Motor neuron (in vitro differentiated cells): ENCODE measurements around the gene ZFP36L1. TPM values are rescaled to one million over a fixed set of nuclear protein-coding genes. Genes with fewer than 3 reads are reported as not detected.
"Not testable (repeated sequence)": the region's sequence is repeated elsewhere in the genome, so short reads cannot be mapped to it uniquely, and the experiment has no call there.

Experiments
- ATAC-seq, 8 experiments: fragments of 200-7000 bp; cut with Tn5 transposase; replicated peaks in 6 of 8; 2 replicates each; pipeline ENCODE4 v1.8.0; 2021; ENCODE audit warnings: mild to moderate bottlenecking in 8 of 8, moderate library complexity in 8 of 8
- H3K27ac ChIP-seq, 2 donors: fragments of 250-450 bp; sonication (Bioruptor Pico); 2 replicates each; pipeline ENCODE4 v1.9.0; 2021; ENCODE audit warnings: antibody characterized with exemption in 2 of 2, mild to moderate bottlenecking in 2 of 2, moderate library complexity in 1 of 2
- H3K4me1 ChIP-seq, 2 donors: fragments of 250-450 bp; sonication (Bioruptor Pico); replicated peaks in 1 of 2; 2 replicates each; pipeline ENCODE4 v1.6.1; 2021; ENCODE audit warnings: antibody characterized with exemption in 2 of 2, mild to moderate bottlenecking in 2 of 2, moderate library complexity in 1 of 2
- H3K4me3 ChIP-seq, 5 donors: fragments of 250-450 bp; sonication (Bioruptor Pico); 2 replicates each; pipeline ENCODE4 v1.9.0; 2021; ENCODE audit warnings: antibody characterized with exemption in 5 of 5, mild to moderate bottlenecking in 5 of 5, moderate library complexity in 4 of 5
- WGBS, 10 experiments: fragments of 450-650 bp; shearing (Covaris generic); methylation state at CpG; one replicate each; pipeline ENCODE4 v1.0.0; 2022; 5-methylcytosine and 5-hydroxymethylcytosine counted together
- in situ Hi-C, 9 experiments: fragments of 400-800 bp; cut with MboI; loops; one replicate each; pipeline ENCODE4 v1.15.0; 2021; ENCODE audit warnings: low sequenced_read_pairs in 9 of 9, low pct_unique_long_range_greater_than_20kb in 2 of 9; ENCODE audit not compliant: unreplicated experiment in 9 of 9
- total RNA-seq, 8 experiments: library from RNA; unstranded; fragments of 300-600 nt; gene quantifications; 2 replicates each; pipeline versions ENCODE4 v1.2.3 to v1.2.4, GENCODE V29; 2022

Gene ZFP36L1
- total RNA-seq, 8 experiments from 2014 or later, result 16.5 to 47.8 (median 29.7) TPM

DNA sequence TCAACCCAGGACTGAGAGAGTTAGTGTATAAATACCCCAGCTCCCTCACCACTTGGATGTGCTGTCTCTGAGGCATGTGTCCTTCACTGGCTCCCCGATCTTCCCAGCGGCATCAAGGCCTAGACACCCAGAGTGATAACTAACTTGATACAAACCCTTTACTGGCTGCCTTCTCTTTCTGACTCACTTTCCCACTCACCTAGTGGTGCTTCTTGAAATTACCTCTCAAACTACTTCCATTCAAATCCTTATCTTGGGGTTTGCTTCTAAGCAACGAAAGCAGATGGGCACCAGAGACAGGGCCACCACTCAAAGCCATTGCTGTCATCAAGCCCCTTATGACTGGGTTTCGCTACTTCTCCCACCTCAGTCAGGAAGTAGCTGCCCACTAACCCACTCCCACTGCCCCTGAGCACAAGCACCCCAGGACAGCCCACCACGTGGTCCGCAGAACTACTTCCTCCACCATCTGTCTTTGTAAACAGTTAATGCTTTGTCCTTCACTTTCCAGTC lies 17.2 kb downstream of the ZFP36L1 start:
- WGBS, 10 experiments, result 70 to 100% (median 85%) methylated on average over 1 to 6 of the region's 6 CpGs; no CpG with 5 or more reads in 1 of the 10 experiments
- Histone ChIP-seq H3K4me1 (peaks cover 17% of the 10 kb centered on the region in 2 donors), H3K27ac (no peak overlapping the region), H3K4me3 (no peak overlapping the region)
- in situ Hi-C loops, result loop anchor here in 3 of 9 experiments (25.0 kb wide), 3 partner anchors 238 to 538 kb away; no protein-coding TSS in a partner anchor
- no peak for ATAC-seq

GRCh38 chr14:68774771-68775613 lies 17.9 kb downstream of the ZFP36L1 start:
- ATAC-seq, result peak in 4 of 8 experiments; percentile 20 to 99 (median 98)
- Histone ChIP-seq H3K27ac (no peak overlapping the region), H3K4me1 (peaks cover 11% of the 10 kb centered on the region in 2 donors), H3K4me3 (no peak overlapping the region)
- WGBS, 10 experiments, result 60 to 97% (median 81%) methylated on average over 1 to 4 of the region's 4 CpGs; no CpG with 5 or more reads in 4 of the 10 experiments
- in situ Hi-C loops, result loop anchor here in 3 of 9 experiments (25.0 kb wide), 3 partner anchors 238 to 538 kb away; no protein-coding TSS in a partner anchor

DNA sequence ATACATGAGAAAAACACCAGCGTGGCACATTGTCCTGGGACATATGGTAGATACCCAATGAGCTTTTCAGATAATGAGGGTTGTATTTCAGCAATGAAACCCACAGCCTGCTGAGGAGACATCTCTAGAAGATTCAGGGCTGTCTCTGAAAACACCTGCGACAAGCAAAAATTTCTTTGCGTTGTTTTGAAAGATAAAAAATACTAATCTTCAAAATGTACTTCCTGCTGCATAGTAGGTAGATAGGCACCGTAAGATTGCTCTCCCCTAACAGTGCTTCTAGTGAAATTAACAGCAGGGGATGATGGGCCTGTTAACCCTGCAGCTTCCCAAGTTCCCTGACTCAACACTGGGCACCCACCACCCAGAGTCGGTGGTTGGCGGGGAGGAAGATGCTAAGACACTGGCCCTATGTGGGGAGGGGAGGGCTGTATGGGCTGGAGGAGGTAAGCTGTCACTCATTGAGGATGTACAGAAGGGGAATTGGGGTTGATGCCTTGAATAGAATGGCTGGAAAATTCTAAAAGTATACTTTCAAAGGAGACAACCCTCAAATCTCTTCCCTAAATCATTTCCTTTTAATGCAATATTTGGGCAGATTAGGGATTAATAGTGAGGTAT lies 20.0 kb downstream of the ZFP36L1 start:
- in situ Hi-C loops, result no loop called here
- Histone ChIP-seq H3K27ac (no peak overlapping the region), H3K4me1 (no peaks in the 10 kb centered on the region), H3K4me3 (no peak overlapping the region)
- no peak for ATAC-seq
- WGBS, 10 experiments, result 58 to 100% (median 95%) methylated on average over 2 to 5 of the region's 6 CpGs; no CpG with 5 or more reads in 2 of the 10 experiments

- H3K4me1 ChIP-seq, result no peaks in the 10 kb centered on the region
- in situ Hi-C loops, result no loop called here
- 81 to 100% (median 87%) methylated on average over 2 to 9 of the region's 10 CpGs; no CpG with 5 or more reads in 3 of the 10 experiments for WGBS, 10 experiments
- H3K27ac ChIP-seq, result no peak overlapping the region
- H3K4me3 ChIP-seq, result no peak overlapping the region
- ATAC-seq, result peak in 5 of 8 experiments; percentile 25 to 58 (median 44)
Observed at GRCh38 chr14:68771631-68772030, 21.2 kb downstream of the ZFP36L1 start.

GRCh38 chr14:68770553-68771286 lies 22.1 kb downstream of the ZFP36L1 start:
- in situ Hi-C loops, result no loop called here
- H3K4me3 ChIP-seq, result no peak overlapping the region
- H3K4me1 ChIP-seq, result no peaks in the 10 kb centered on the region
- no peak overlapping the region for H3K27ac ChIP-seq
- 57 to 100% (median 88%) methylated on average over 1 to 8 of the region's 11 CpGs; no CpG with 5 or more reads in 1 of the 10 experiments for WGBS, 10 experiments
- no peak for ATAC-seq

GRCh38 chr14:68770051-68770450 lies 22.8 kb downstream of the ZFP36L1 start:
- H3K4me1 ChIP-seq, result no peaks in the 10 kb centered on the region
- 70 to 81% methylated on average over 2 to 4 of the region's 9 CpGs; no CpG with 5 or more reads in 8 of the 10 experiments for WGBS, 10 experiments
- in situ Hi-C loops, result no loop called here
- H3K27ac ChIP-seq, result no peak overlapping the region
- no peak for ATAC-seq
- no peak overlapping the region for H3K4me3 ChIP-seq

DNA sequence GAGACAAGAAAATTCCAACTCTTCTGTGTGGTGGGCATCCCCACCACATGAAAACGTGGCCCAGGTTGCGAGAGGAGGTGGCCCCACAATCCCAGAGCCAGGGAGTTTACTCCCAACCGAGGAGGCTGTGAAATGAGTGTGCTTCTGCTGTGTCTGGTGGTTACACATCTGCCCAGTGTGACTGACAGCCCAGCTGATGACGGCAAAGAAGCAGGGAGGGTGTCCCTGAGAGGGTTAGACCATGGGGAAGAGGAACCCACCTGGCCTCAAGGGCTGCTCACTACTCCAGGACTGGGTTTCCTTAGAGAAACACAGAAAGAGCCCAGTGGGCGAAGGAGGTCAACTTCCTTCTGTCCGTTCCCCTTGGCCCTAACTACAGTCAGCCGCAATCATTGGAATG lies 24.6 kb downstream of the ZFP36L1 start:
- 86 to 95% (median 90%) methylated on average over 2 to 4 of the region's 7 CpGs; no CpG with 5 or more reads in 7 of the 10 experiments for WGBS, 10 experiments
- in situ Hi-C loops, result no loop called here
- Histone ChIP-seq H3K27ac (no peak overlapping the region), H3K4me1 (peaks cover 3 to 4% of the 10 kb centered on the region in 2 donors), H3K4me3 (no peak overlapping the region)
- no peak for ATAC-seq

DNA sequence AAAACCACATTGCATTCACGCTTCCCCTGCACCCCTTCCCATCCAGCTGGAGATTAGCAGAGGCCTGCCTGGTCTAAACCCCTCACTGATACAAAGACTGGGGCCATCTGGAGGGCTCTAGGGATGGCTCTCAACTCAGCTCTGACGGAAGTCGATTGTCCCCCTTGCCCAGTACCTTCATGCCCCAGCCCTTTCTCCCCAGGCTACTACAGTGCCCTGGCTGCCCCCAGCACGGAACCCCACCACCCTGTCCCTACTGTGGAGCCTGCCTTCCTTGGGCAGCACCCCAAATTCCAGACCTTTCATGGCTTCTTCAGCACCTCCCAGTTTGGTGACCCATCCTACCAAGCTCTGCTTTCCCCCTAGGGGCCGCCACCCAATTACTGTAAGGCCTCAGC lies 25.6 kb downstream of the ZFP36L1 start:
- ATAC-seq, result no peak
- no peak overlapping the region for H3K27ac ChIP-seq
- in situ Hi-C loops, result no loop called here
- H3K4me1 ChIP-seq, result peaks cover 14 to 15% of the 10 kb centered on the region in 2 donors
- WGBS, 10 experiments, result 90 to 100% methylated on average over 2 of the region's 5 CpGs; no CpG with 5 or more reads in 8 of the 10 experiments
- H3K4me3 ChIP-seq, result no peak overlapping the region

DNA sequence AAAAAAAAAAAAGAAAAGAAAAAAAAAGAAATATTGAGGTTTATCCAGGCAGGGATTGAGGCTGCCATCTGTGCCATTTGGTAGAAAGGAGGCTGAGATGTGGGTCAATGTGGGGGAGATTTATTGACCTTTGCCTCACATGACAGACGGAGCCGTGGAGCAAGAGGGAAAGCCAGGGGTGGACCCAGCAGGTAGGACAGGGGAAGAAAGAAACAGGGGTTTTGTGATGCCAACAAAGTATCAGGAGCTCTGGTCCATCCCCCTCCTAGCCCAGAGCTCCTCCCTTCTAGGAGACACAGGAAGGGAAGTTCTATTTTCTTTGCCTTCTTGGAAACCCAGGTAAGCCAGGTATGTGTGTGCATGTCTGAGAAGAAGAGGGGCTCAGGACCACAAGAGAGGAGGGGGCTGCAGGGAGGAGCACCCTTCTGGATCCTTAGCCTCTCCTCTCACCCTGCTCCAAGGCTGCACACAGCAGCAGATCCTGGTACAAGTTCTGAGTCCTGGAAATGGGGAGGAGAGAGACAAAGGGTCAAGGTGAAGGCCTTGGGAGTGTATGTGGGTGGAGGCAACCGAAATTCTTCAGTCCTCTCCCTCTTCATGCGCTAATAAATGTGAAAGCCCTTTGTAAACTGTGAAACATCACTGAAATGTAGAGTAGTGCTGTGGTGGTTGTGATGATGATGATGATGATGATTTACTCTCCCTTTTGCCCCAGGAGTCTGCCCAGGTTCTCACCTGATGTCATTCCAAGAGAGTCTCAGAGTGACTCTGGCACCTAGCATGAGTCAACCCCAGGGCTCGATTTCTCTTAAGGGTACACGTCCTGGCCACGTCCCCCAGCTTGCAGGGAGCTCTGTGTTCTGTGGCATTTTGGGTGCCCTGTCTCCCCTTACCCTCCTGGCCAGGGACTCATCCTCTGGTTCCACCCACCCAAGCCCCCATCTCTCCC lies 26.3 kb downstream of the ZFP36L1 start:
- WGBS, 10 experiments, result 34 to 80% (median 57%) methylated on average over 1 to 5 of the region's 7 CpGs; no CpG with 5 or more reads in 3 of the 10 experiments
- in situ Hi-C loops, result no loop called here

DNA sequence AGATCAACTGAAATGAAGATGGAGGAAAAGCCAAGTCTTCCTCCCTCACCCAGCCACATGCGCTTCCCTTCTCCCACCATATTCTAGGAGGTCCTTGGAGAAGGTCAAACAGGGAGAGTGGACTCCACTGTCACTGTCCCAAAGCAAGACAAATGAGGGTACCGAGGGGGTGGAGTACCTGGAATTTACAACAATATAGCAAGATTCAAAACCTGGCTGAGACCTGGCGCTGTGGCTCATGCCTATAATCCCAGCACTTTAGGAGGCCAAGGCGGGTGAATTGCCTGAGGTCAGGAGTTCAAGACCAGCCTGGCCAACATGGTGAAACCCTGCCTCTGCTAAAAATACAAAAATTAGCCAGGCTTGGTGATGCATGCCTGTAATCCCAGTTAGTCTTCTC lies 29.0 kb downstream of the ZFP36L1 start:
- H3K27ac ChIP-seq, in situ Hi-C loops, H3K4me3 ChIP-seq, ATAC-seq: not testable (repeated sequence)
- H3K4me1 ChIP-seq, result peaks cover 21 to 23% of the 10 kb centered on the region in 2 donors
- WGBS, 10 experiments, result 33 to 100% (median 93%) methylated on average over 1 to 4 of the region's 4 CpGs; no CpG with 5 or more reads in 2 of the 10 experiments

More for the DNA sequence above, 26.3 kb downstream of the ZFP36L1 start:
- Histone ChIP-seq H3K4me3 (no peak overlapping the region), H3K27ac (no peak overlapping the region), H3K4me1 (peaks cover 16 to 18% of the 10 kb centered on the region in 2 donors)
- no peak for ATAC-seq

DNA sequence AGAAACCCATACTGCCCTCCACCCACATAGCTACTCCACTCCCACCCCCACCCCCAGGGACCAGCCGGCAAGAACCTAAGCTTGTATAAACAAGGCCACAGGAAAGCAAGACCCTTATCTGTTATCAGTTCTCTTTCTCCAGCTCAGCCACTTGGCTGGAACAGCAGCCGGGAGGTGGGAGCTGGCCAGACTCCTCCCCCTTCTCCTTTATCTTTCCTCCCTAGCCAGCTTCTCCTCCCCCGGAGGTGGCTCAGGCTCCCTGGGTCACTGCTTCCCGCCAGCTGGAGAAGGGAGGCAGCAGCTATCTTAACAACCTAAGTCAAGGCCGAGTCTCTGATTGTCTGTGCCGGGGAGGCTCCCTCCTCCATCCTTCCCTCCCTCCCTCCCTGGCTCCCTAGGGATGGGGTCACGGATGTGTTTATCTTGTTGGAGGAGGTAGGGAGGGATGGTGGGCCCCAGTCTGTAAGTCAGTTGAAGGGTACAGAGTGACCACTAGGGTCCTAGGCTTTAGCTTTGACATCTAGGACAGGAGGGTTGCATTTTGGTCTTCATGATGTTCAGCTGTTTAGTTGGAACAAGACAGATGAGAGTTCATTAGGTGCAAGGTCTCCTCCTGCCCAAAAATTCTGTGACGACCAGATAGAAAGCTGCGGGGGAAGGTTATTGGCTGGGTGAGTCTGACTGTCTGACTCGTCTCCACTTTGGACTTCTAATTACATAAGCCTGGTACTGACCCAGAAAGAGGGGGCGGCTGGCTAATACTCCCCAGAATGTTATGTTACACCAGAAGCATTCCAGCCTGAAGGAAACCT lies 29.7 kb downstream of the ZFP36L1 start:
- peak overlapping the region; percentile 76 to 80 for H3K27ac ChIP-seq
- 20 to 94% (median 65%) methylated on average over 1 to 5 of the region's 11 CpGs; no CpG with 5 or more reads in 5 of the 10 experiments for WGBS, 10 experiments
- peaks cover 21 to 25% of the 10 kb centered on the region in 2 donors for H3K4me1 ChIP-seq
- ATAC-seq, result peak in 6 of 8 experiments; percentile 25 to 96 (median 94)
- in situ Hi-C loops, result no loop called here
- no peak overlapping the region for H3K4me3 ChIP-seq
